Umbilical cord (tissue), 2 donors: ENCODE measurements around the gene FLRT2. TPM values are rescaled to one million over a fixed set of nuclear protein-coding genes. Genes with fewer than 3 reads are reported as not detected.

Source experiments
- DNase-seq: peaks from one replicate; pipeline ENCODE4 v3.0.0-alpha.2; 2015; ENCODE audit warnings: low spot score
- total RNA-seq: library from RNA; depleted of rRNA; stranded (reverse); fragments of >200 nt; gene quantifications from one replicate; pipeline ENCODE4 v1.2.3, GENCODE V29; 2014; ENCODE audit warnings: low replicate concordance; ENCODE audit not compliant: insufficient read depth

The FLRT2 gene
- total RNA-seq, 1 donor from 2014 or later, result 59.2 TPM

- DNase-seq, result no peak
Observed at GRCh38 chr14:85596562-85596961, 66.6 kb downstream of the FLRT2 start.

- no peak for DNase-seq
Observed at GRCh38 chr14:85597701-85598100, 67.8 kb downstream of the FLRT2 start.

GRCh38 chr14:85599939-85600338 lies 70.0 kb downstream of the FLRT2 start:
- no peak for DNase-seq

- peak; percentile 63 for DNase-seq
Observed at GRCh38 chr14:85601246-85601645, 71.3 kb downstream of the FLRT2 start.

- DNase-seq, result no peak
Observed at GRCh38 chr14:85601690-85602089, 71.7 kb downstream of the FLRT2 start.

GRCh38 chr14:85602345-85602744 lies 72.4 kb downstream of the FLRT2 start:
- DNase-seq, result no peak

- DNase-seq, result no peak
Observed at GRCh38 chr14:85604021-85604420, 74.1 kb downstream of the FLRT2 start.

- DNase-seq, result no peak
Observed at GRCh38 chr14:85604714-85605113, 74.8 kb downstream of the FLRT2 start.

- peak; percentile 27 for DNase-seq
Observed at GRCh38 chr14:85607651-85608081, 77.7 kb downstream of the FLRT2 start.

GRCh38 chr14:85613496-85613895 lies 83.6 kb downstream of the FLRT2 start:
- peak; percentile 58 for DNase-seq

GRCh38 chr14:85616386-85616885 lies 86.5 kb downstream of the FLRT2 start:
- peak; percentile 38 for DNase-seq

- DNase-seq, result no peak
Observed at GRCh38 chr14:85616886-85617285, 86.9 kb downstream of the FLRT2 start.

GRCh38 chr14:85617791-85618190 lies 87.8 kb downstream of the FLRT2 start:
- DNase-seq, result no peak

GRCh38 chr14:85618390-85618789 lies 88.4 kb downstream of the FLRT2 start:
- DNase-seq, result no peak

- DNase-seq, result no peak
Observed at GRCh38 chr14:85618978-85619377, 89.0 kb downstream of the FLRT2 start.

GRCh38 chr14:85619851-85620250 lies 89.9 kb downstream of the FLRT2 start:
- DNase-seq, result no peak

GRCh38 chr14:85620947-85621346 lies 91.0 kb downstream of the FLRT2 start:
- DNase-seq, result no peak

- DNase-seq, result no peak
Observed at GRCh38 chr14:85622106-85622505, 92.2 kb downstream of the FLRT2 start.

GRCh38 chr14:85622986-85623685 lies 93.2 kb downstream of the FLRT2 start:
- no peak for DNase-seq

- DNase-seq, result no peak
Observed at GRCh38 chr14:85625925-85626585, 96.1 kb downstream of the FLRT2 start.

GRCh38 chr14:85634205-85634604 lies 104.3 kb downstream of the FLRT2 start:
- no peak for DNase-seq

GRCh38 chr14:85644211-85644610 lies 114.3 kb downstream of the FLRT2 start:
- DNase-seq, result no peak

- DNase-seq, result no peak
Observed at GRCh38 chr14:85653029-85653428, 123.1 kb downstream of the FLRT2 start.
